ENCODE data around the gene DDX60.
"Not testable (repeated sequence)": the region's sequence is repeated elsewhere in the genome, so short reads cannot be mapped to it uniquely, and the experiment has no call there.

DDX60 gene

DNA sequence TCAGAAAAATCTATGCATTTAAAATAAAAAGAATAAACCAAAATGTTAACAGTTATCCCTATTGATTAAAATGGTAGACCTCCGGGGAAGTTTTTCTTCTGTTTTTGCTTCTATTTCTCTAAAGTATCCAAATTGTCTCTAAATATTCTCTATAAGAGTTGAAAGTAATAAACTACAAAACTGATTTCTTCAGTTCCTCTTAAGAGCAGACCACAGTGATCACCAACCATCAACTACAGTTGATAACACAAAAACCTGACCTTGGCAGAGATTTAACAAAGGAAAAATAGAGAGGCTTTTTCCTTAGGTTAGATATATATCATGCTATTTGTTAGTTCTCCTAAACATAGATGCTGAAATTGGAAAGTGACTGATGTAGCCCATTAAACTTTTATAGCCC lies 27.3 kb downstream of the DDX60 start:
- DNase-seq (ENCODE audit: low read depth) = no peak

DNA sequence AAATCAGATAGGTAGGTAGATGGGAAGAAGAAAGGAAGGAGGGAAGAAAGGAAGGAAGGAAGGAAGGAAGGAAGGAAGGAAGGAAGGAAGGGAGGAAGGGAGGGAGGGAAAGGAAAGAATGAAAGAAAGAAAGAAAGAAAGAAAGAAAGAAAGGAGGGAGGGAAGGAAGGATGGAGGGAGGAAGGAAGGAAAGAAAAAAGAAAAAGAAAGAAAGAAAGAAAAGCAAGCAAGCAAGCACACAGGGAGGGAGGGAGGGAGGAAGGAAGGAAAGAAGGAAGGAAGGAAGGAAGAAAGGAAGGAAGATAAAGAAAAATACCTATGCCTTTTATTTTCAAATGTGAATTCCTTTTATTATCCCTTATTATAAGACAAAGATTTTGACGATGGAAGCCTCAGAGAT lies 32.7 kb downstream of the DDX60 start:
- DNase-seq (ENCODE audit: low read depth) = not testable (repeated sequence)

DNA sequence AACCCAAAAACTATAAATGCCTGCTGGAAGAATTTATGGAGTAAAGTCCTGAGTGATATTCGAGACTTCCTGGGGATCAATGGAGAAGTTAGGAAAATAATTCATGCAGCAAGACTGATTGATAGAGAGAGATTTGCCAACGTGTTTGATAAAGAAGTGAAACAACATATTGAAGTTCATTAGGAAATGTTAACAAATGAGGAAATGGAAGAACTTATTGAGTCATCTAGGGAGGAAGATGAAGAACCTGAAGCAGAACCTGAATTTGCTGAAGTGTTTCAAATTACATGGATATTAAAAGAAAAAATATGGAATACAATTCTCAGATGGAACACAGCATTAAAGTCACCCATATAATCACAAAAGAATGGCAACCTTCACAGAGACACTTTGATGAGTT lies 39.0 kb downstream of the DDX60 start:
- DNase-seq (ENCODE audit: low read depth) = no peak

DNA sequence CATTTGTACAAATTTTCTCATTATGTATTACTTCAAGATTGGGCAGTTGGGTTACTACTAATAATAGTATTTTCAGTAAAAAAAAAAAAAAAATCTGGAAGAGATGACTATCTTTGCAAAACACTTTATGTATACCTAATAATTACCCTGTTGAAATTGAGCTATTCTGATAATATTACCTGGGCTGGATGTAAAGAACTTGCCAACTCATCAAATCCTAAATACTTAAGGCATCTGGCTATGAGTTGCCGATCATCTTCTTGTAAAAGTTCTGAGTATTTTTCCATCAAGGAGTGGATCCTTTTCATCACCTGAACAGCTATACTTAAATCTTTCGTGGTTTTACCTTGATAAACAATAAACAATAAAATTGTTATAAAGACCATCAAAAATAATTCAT lies 42.7 kb downstream of the DDX60 start:
- no peak for DNase-seq (ENCODE audit: low read depth)

DNA sequence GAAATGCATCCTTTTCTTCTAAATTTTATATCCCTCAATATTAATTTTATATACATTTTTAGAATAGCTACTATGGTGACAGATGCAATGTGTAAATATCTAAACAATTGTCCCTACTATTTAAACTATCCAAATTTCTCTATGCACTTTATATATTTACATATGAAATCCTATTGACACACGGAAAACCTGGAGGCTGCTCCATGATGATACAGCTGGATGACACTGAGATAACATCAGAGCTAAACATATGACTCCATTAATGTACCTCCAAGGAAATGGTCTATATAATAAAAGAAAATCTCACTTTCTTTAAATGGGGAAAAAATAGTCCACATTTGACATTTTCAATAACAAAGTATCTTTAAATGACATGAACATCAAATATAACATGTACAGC lies 43.7 kb downstream of the DDX60 start:
- DNase-seq (ENCODE audit: low read depth) = no peak

DNA sequence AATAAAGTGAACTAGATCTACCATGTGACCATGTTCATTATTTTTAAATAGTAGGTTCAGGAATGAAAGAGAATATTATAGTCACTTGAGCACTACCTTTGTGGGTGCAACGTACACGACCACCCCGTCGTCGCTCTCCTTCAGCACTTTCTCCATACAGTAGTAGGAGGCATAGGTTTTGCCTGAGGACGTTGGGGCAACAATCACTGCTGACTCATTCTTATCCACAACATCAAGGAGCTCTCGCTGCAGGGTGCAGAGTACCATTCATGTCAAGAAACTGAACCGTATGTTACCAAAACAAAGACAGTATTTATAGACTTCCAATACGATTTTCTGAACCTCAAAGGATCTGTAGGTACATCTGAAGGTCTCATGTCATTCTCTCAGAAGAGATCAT lies 44.7 kb downstream of the DDX60 start:
- no peak for DNase-seq (ENCODE audit: low read depth)

DNA sequence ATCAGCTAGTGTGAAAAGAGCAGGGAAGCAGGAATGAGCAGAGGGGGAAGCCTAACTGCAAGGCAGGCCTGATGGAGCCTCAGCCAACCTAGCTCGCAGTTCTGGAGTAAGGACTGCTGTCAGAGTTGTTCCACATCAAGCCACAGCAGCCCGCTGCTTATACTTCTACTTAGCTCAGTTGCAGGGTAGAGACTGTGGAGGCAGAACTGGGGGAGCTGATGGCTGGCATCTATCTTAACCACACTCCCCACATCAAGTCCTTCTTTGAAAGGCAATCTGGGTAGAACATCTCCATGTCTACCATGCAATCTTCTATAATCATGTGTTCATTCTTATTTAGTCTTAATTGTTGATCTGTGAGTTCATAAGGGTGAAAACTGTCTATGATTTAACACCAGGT lies 46.1 kb downstream of the DDX60 start:
- no peak for DNase-seq (ENCODE audit: low read depth)

DNA sequence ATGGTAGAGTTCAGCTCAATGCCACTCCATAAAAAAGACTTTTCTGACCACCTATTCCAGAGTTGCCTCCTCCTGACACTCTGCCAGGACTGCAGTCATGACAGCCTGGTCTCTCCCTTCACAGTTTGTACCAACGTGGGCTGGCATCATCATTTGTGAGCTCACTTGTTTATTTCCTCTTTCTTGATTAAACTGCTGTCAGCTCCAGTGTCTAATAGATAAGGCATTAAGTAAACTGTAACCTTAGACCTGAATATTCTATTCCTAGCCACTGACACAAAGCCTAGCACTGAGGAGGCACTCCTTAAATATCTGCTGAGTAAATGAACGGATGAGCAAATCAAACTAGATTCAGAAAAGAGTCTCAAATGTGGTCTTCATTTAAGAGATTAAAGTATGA lies 48.7 kb downstream of the DDX60 start:
- no peak for DNase-seq (ENCODE audit: low read depth)

DNA sequence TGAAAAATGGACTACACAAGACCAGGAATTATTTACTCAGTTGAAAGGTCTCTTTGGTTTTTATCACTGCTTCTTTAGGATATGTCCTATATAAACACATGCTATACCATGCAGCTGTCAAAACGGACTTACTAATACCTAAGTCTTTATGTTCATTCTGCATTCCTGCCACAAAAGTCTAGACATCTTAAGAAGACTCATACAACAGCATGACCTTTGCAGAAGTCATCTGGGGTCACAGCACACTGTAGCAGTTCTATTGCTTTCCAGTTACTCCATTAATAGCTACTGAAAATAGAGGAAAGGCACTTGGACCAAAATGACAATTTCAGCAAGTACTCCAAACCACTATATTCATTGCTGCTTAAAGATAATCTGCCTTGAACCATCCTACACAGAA lies 53.2 kb downstream of the DDX60 start:
- no peak for DNase-seq (ENCODE audit: low read depth)

DNA sequence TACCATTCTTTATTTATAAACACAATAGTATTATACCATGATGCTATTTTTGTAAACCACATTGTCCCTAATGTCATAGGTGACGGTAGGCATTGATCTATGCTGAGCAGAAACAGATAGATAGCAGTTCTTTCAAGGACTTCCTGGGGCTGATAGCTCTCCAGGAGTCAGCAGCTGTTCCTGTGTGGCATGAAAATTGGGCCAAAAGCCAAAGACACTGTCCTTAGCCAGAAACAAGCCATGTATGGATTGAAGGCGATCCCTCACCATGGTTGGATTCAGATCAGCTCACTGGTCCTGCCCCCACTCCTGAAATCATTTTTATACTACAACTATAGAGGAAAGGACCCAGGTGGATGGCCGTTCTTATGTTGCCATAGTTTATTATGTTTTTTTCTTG lies 53.6 kb downstream of the DDX60 start:
- no peak for DNase-seq (ENCODE audit: low read depth)

DNA sequence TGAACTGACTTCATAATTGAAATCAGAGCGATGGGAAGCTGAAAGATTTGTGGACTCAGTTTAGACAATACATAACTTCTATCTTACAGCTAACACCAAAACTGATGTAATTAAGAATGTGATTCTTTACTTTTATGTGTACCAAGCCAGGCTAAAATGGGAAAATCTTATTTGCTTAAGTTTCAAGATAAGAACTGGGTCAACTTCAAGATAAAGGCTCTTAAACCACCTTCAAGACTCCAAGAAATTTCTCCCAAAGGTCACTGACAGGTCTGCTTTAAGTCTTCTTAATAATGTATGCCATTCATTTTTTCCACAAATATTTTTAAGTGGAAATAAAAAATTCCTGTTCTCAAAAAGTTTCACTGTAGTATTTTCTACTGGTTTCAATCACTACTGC lies 55.5 kb downstream of the DDX60 start:
- DNase-seq (ENCODE audit: low read depth) = no peak

DNA sequence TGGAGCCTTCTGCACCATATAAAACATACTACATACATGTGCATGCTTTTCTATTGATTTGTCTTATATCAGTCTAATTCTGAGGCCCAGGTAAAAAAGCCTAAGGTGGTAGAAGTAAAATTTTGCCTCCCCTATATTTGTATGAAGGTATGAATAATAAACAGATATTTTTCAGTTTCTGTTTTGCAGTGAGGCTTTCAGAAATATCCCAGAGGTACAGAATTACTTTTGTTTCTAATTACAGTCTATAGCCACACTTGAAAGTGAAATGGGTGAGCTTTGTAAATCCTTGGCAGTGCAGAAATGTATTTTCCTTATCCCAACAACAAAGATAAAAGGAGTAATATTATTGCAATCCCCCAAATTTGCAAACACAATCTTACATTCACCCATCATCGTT lies 59.5 kb downstream of the DDX60 start:
- DNase-seq (ENCODE audit: low read depth) = no peak

DNA sequence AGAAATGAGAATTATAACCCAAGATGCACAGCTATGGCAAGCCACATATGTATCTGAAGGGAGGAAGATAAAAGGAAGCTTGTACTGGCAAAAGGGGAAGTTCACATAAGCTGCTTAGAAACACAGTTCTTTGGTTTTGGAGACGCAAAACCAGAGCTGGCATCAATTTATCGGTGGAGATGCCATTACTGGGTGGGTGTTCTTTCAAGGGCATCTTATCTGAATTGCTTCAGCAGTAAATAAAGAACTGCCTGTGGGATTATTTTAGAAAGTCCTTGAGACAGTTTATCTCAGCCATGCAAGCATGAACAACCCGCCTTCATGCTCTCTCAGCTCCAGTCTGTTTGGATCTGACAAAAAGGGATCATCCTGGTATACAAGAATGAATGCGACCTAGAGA lies 60.8 kb downstream of the DDX60 start:
- no peak for DNase-seq (ENCODE audit: low read depth)

DNA sequence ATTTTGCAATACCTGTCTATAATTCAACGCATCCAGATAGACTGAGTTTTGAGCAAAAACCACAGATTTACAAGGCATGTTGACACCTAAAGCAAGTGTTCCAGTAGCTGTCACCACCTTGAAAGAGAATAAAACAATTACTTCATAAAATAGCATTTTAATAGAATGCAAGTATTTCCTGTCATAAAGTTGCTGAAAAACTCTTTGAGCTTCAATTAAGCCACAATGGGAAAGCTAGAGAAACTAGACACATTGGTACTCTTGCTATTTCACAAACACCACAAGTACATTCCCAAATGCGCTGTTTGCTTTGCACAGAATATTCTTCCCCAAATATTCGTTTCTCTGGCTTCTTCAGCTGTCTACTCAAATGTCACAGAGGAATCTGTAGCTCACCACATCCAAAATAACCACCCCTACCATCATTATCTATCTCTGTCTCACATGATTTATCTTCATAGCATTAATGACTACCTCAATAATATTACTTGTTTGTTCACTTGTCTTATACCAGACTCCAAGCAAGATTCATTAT lies 70.3 kb downstream of the DDX60 start:
- DNase-seq (ENCODE audit: low read depth) = no peak

DNA sequence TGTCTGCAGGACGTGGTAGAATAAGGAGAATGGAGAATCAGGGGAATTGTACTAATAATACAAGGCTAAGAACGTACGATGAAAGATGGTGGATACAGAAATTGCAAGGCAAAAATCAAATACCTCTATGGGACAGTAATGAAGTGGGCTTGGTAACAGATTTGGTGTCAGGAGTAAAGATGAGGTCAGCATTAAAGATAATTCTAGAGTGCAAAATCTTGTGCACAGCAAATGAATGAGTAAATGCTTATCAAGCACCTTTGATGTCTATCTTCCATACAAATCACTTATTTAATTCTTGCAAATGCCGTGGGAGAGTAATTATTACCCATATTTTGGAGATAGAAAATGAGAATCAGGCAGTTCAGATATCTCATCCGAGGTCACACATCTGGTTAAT lies 70.9 kb downstream of the DDX60 start:
- DNase-seq (ENCODE audit: low read depth) = no peak

DNA sequence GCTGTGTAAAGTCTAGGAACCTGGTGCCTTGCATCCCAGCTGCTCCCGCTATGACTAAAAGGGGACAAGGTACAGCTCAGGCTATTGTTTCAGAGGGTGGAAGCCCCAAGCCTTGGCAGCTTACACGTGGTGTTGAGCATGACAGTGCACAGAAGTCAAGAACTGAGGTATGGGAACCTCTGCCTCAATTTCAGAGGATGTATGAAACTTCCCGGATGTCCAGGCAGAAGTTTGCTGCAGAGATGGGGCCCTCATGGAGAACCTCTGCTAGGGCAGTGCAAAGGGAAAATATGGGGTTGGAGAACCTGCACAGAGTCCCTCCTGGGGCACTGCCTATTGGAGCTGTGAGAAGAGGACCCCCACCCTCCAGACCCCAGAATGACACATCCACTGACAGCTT lies 76.6 kb downstream of the DDX60 start:
- DNase-seq (ENCODE audit: low read depth) = no peak

DNA sequence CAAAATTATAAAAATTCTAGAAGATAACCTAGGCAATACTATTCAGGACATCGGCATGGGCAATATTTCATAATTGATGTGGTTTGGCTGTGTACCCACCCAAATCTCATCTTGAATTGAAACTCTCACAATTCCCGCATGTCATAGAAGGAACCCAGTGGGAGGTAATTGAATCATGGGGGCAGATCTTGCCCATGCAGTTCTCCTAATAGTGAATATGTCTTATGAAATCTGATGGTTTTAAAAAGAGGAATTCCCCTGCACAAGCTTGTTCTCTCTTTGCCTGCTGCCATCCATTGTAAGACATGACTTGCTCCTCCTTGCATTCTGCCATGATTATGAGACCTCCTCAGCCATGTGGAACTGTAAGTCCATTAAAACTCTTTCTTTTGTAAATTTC lies 77.7 kb downstream of the DDX60 start:
- no peak for DNase-seq (ENCODE audit: low read depth)

DNA sequence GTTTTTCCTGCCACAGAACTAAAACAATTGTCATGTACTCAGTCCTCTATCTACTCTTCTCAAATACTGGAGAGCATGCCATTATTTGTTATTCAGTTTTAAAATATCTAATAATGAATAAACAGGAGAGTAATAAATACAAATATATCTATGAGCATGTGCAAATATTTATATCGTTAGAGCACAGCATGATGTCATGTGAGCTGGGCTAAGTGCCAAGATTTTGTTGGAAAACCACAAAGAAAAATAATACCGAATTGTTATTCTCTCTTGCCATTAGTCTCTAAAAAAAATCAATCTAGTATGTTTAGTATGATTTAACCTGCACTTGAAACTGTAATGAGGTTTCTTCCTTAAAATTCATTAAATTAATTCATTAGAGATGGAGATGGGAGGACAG lies 97.3 kb downstream of the DDX60 start:
- no peak for DNase-seq (ENCODE audit: low read depth)

DNA sequence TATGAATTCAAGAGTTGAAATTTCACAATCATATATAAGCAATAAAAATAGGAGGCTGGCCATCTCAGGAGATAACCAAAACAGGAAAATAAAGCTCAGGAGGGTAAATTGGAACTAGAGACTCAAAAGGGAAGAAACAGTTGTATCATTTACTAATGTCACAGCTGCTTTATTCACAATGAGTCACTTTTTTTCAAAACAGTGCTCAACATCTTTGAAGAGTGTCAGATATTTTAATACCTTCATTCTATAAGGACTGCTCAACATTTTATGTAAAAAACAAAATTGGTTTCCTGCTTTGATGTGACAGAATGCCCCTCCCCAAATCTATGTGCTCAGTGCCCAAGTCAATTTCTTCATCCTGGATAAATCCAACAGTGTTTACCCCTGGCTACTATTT lies 97.7 kb downstream of the DDX60 start:
- DNase-seq (ENCODE audit: low read depth) = no peak

DNA sequence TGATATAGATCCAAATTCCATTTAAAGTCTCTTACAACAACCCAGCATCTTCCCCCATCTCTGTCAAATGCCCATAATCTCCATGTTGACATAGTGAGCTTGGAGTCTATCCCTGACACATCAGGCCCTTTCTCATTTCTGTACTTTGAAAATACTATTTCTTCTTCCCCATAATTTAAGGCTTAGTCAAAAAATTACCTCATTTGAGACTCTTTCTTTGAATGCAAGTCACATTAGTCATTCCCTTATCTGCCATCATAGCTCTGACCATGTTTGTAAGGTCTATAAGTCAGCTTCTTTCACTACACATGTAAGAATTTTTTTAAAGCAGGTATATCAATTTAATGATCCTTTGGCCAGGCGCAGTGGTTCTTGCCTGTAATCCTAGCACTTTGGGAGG lies 99.9 kb downstream of the DDX60 start:
- no peak for DNase-seq (ENCODE audit: low read depth)

DNA sequence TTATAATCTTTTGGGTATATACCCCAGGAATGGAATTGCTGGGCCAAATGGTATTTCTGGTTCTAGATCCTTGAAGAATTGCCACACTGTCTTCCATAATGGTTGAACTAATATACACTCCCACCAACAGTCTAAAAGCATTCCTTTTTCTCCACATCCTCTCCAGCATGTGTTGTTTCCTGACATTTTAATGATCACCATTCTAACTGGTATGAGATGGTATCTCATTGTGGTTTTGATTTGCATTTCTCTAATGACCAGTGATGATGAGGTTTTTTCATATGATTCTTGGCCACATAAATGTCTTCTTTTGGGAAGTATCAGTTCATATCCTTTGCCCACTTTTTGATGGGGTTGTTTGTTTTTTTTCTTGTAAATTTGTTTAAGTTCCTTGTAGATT lies 105.0 kb downstream of the DDX60 start:
- DNase-seq (ENCODE audit: low read depth) = not testable (repeated sequence)

DNA sequence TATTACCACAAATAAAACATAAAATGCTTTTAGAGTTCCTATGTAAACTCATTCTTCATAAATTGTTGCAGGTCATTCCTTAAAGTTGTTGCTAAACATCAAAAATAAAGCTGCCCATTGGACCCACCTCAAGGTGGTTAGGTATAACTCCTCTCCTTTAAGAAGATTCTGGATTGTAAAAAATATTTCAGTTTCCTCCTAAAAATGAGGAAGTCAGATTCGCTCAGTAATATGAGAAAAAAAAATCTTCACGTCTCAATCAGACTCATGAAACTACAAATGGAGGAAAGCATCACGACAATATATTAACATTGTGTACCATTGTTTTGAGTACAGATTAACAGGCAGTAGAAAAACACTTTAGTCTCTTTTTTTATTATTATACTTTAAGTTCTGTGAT lies 105.9 kb downstream of the DDX60 start:
- DNase-seq (ENCODE audit: low read depth) = no peak

DNA sequence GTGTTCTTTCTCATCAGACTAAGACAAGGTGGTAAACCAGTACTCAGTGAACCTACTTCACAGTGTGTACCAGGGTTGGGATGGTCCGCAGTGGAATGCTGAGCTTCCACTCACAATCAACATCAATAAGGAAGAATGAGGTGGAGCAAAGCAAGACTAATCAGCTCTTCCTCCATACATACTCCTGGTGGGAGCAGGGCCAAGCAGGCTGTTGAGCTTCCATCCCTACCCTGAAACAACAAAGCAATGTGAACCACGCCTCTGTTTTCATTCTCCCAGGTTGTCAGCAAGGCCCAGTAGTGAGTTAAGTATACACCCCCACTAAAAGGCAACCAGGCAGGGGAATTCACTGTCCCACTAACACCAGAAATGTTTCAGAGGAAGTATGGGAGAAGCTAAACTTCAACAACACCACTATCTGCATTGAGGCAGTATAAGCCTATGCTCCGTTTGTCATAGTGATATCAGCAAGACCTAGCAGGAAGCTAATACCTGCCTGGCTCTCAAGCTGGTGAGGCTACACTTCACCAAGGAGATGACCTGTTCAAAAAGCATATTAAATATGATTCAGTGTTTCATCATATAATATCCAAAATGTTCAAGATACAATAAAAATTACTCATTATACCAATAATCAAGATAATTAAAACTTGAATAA lies 109.5 kb downstream of the DDX60 start:
- DNase-seq (ENCODE audit: low read depth) = no peak

DNA sequence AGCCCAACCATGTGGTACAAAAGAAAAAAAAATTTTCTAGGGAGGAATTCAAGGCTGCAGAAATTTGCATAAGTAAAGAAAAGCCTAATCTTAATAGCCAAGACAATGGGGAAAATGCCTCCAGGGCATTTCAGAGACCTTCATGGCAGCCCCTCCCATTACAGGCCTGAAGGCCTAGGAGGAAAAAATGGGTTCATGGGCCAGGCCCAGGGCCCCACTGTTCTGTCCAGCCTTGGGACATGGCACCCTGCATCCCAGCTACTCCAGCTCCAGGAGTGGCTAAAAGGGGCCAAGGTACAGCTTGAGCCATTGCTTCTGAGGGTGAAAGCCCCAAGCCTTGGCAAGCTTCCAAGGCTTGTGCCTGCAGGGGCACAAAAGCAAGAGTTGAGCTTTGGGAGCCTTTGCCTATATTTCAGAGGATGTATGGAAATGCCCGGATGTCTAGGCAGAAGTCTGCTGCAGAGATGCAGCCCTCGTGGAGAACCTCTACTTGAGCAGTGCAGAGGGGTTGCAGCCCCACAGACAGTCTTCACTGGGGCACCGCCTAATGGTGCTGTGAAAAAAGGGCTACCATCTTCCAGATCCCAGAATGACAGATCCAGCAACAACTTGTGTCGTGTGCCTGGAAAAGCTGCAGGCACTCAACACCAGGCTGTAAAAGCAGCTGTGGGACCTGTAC lies 115.2 kb downstream of the DDX60 start:
- DNase-seq (ENCODE audit: low read depth) = no peak

All from stimulated activated CD8-positive, alpha-beta memory T cell treated with anti-CD3 and anti-CD28 coated beads, Interleukin-12 subunit alpha, Interleukin-12 subunit beta, amount 100 ng/mL, for 4 hours (primary cell).